Neural progenitor cell (in vitro differentiated cells): ENCODE measurements around the gene HERC2. TPM values are rescaled to one million over a fixed set of nuclear protein-coding genes. Genes with fewer than 3 reads are reported as not detected.
"Not testable (repeated sequence)": the region's sequence is repeated elsewhere in the genome, so short reads cannot be mapped to it uniquely, and the experiment has no call there.

ENCODE experiments used
- DNase-seq: peaks from one replicate; pipeline ENCODE4 v3.0.0-alpha.2; 2016; ENCODE audit warnings: low spot score
- H2AFZ ChIP-seq: fragments of 200-600 bp; sonication (generic); replicated peaks from 2 replicates; pipeline ENCODE4 v1.6.1; 2016; ENCODE audit warnings: antibody characterized with exemption
- H3F3A ChIP-seq: fragments of 200-600 bp; sonication (generic); 2 replicates; pipeline ENCODE4 v1.6.1; 2016; ENCODE audit warnings: antibody characterized with exemption, low read depth
- H3K27ac ChIP-seq: fragments of 200-600 bp; sonication (generic); 2 replicates; pipeline ENCODE4 v1.5.1; 2016; ENCODE audit warnings: mild to moderate bottlenecking
- H3K27me3 ChIP-seq: fragments of 200-600 bp; sonication (generic); 2 replicates; pipeline ENCODE4 v1.6.1; 2016; ENCODE audit warnings: mild to moderate bottlenecking, moderate library complexity
- H3K36me3 ChIP-seq: fragments of 200-600 bp; sonication (generic); 2 replicates; pipeline ENCODE4 v1.5.1; 2016
- H3K4me1 ChIP-seq: fragments of 200-600 bp; sonication (generic); 2 replicates; pipeline ENCODE4 v1.6.1; 2016; ENCODE audit warnings: mixed run types
- H3K4me2 ChIP-seq: fragments of 200-600 bp; sonication (generic); 2 replicates; pipeline ENCODE4 v1.6.1; 2016
- H3K4me3 ChIP-seq: fragments of 200-600 bp; sonication (generic); 2 replicates; pipeline ENCODE4 v1.5.1; 2016
- H3K79me2 ChIP-seq: fragments of 200-600 bp; sonication (generic); 2 replicates; pipeline ENCODE4 v1.6.1; 2016; ENCODE audit warnings: low read depth
- H3K9ac ChIP-seq: fragments of 200-600 bp; sonication (generic); 2 replicates; pipeline ENCODE4 v1.6.1; 2016
- H3K9me3 ChIP-seq: fragments of 200-600 bp; sonication (generic); 2 replicates; pipeline ENCODE4 v1.5.1; 2016; ENCODE audit warnings: low read depth
- H4K20me1 ChIP-seq: fragments of 200-600 bp; sonication (generic); 2 replicates; pipeline ENCODE4 v1.6.1; 2016; ENCODE audit warnings: low read depth
- H3K27ac Mint-ChIP-seq: 3 replicates; pipeline ENCODE4 v1.8.0; 2021; ENCODE audit warnings: mixed read lengths
- H3K27me3 Mint-ChIP-seq: 2 replicates; pipeline ENCODE4 v1.8.0; 2022; ENCODE audit warnings: low read depth, mild to moderate bottlenecking, inconsistent platforms, moderate library complexity, mixed read lengths; ENCODE audit not compliant: insufficient read depth
- H3K36me3 Mint-ChIP-seq: 3 replicates; pipeline ENCODE4 v1.8.0; 2021; ENCODE audit warnings: mixed read lengths
- H3K4me1 Mint-ChIP-seq: 3 replicates; pipeline ENCODE4 v1.8.0; 2021; ENCODE audit warnings: mixed read lengths
- H3K4me3 Mint-ChIP-seq: 3 replicates; pipeline ENCODE4 v1.8.0; 2021; ENCODE audit warnings: mild to moderate bottlenecking, moderate library complexity, mixed read lengths
- H3K9me3 Mint-ChIP-seq: 3 replicates; pipeline ENCODE4 v1.8.0; 2020; ENCODE audit warnings: mixed read lengths
- CTCF ChIP-seq: fragments of 200-600 bp; sonication (generic); IDR thresholded peaks from 2 replicates; pipeline ENCODE4 v1.5.1; 2017; ENCODE audit warnings: antibody characterized with exemption, mild to moderate bottlenecking
- EZH2 ChIP-seq: fragments of 200-600 bp; sonication (generic); IDR thresholded peaks from 2 replicates; pipeline ENCODE4 v1.6.1; 2017; ENCODE audit warnings: antibody characterized with exemption, mild to moderate bottlenecking, moderate library complexity
- EZH2phosphoT487 ChIP-seq: fragments of 200-600 bp; sonication (generic); IDR thresholded peaks from 2 replicates; pipeline ENCODE4 v1.6.1; 2017; ENCODE audit warnings: antibody characterized with exemption
- total RNA-seq: library from RNA; depleted of rRNA; stranded (reverse); fragments of >200 nt; gene quantifications from 2 replicates; pipeline ENCODE4 v1.2.3, GENCODE V29; 2015; ENCODE audit warnings: low replicate concordance

HERC2 gene
- total RNA-seq, 1 donor from 2014 or later, result 15.3 TPM

GRCh38 chr15:28243901-28244300 is 78.1 kb downstream of the HERC2 start:
- H3K4me2 ChIP-seq, result no peak overlapping the region
- DNase-seq, result no peak
- H3K27ac Mint-ChIP-seq, result no peak overlapping the region
- no peak overlapping the region for H3K9ac ChIP-seq
- H4K20me1 ChIP-seq, result no peaks in the 10 kb centered on the region
- H3K9me3 Mint-ChIP-seq, result peaks cover 12% of the 10 kb centered on the region
- no peak overlapping the region for H2AFZ ChIP-seq
- no peak for TF ChIP-seq CTCF
- TF ChIP-seq EZH2phosphoT487, result no peak
- no peak for TF ChIP-seq EZH2
- no peak overlapping the region for H3K4me3 ChIP-seq
- H3K9me3 ChIP-seq, result no peaks in the 10 kb centered on the region
- no peak overlapping the region for H3K27ac ChIP-seq
- H3K27me3 Mint-ChIP-seq, result no peaks in the 10 kb centered on the region
- H3K4me1 ChIP-seq, result no peaks in the 10 kb centered on the region
- peaks cover 11% of the 10 kb centered on the region for H3K36me3 ChIP-seq
- H3K27me3 ChIP-seq, result no peaks in the 10 kb centered on the region
- no peak overlapping the region for H3K4me3 Mint-ChIP-seq
- H3F3A ChIP-seq, result no peaks in the 10 kb centered on the region
- H3K36me3 Mint-ChIP-seq, result peaks cover 60% of the 10 kb centered on the region
- H3K79me2 ChIP-seq, result no peaks in the 10 kb centered on the region
- H3K4me1 Mint-ChIP-seq, result no peaks in the 10 kb centered on the region

- H3K36me3 Mint-ChIP-seq, result peaks cover 56% of the 10 kb centered on the region
- no peak overlapping the region for H3K4me3 Mint-ChIP-seq
- no peak overlapping the region for H3K9ac ChIP-seq
- peaks cover 12% of the 10 kb centered on the region for H3K36me3 ChIP-seq
- H3K4me1 Mint-ChIP-seq, result no peaks in the 10 kb centered on the region
- TF ChIP-seq EZH2, result no peak
- no peak for TF ChIP-seq CTCF
- no peak for TF ChIP-seq EZH2phosphoT487
- no peaks in the 10 kb centered on the region for H3K27me3 ChIP-seq
- no peak overlapping the region for H3K27ac ChIP-seq
- H4K20me1 ChIP-seq, result no peaks in the 10 kb centered on the region
- no peak overlapping the region for H3K4me2 ChIP-seq
- no peak overlapping the region for H2AFZ ChIP-seq
- no peaks in the 10 kb centered on the region for H3F3A ChIP-seq
- no peaks in the 10 kb centered on the region for H3K9me3 ChIP-seq
- H3K4me3 ChIP-seq, result no peak overlapping the region
- no peak overlapping the region for H3K27ac Mint-ChIP-seq
- H3K79me2 ChIP-seq, result no peaks in the 10 kb centered on the region
- H3K9me3 Mint-ChIP-seq, result peaks cover 12% of the 10 kb centered on the region
- no peak for DNase-seq
- no peaks in the 10 kb centered on the region for H3K4me1 ChIP-seq
- no peaks in the 10 kb centered on the region for H3K27me3 Mint-ChIP-seq
Observed at GRCh38 chr15:28243399-28243798, 78.6 kb downstream of the HERC2 start.

- not testable (repeated sequence) for H3K36me3 ChIP-seq, H3K4me3 ChIP-seq, H3K9me3 Mint-ChIP-seq, H3K4me1 ChIP-seq, H3K27me3 Mint-ChIP-seq, H3K27me3 ChIP-seq, H3F3A ChIP-seq, H3K27ac Mint-ChIP-seq, H3K4me2 ChIP-seq, H3K9ac ChIP-seq, H2AFZ ChIP-seq, DNase-seq, H3K9me3 ChIP-seq, H3K4me3 Mint-ChIP-seq, H3K27ac ChIP-seq, H4K20me1 ChIP-seq, H3K79me2 ChIP-seq, H3K4me1 Mint-ChIP-seq
- H3K36me3 Mint-ChIP-seq, result peaks cover 39% of the 10 kb centered on the region
Observed at GRCh38 chr15:28238296-28238695, 83.7 kb downstream of the HERC2 start.

DNA sequence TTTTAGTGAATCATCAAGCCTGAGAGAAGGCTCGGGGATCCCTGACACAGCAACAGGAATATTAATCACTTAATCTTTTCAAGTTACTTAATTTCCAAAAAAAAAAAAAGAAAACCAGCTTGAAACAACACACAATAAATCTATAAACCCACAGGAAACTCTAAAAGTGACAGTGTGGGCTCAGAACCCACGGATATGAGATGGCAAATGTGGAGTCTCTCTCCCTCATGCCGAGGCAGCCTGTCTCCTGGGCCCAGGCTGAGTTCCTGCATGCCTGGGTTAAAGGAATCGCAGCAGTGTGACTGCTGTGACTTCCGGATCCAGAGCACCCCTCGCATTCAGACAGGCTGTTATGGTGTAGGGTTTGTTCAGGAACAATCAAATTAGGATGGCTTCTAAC is 90.2 kb downstream of the HERC2 start:
- H2AFZ ChIP-seq, H4K20me1 ChIP-seq, H3F3A ChIP-seq, H3K27ac ChIP-seq, H3K4me3 ChIP-seq, DNase-seq, H3K9ac ChIP-seq, H3K4me3 Mint-ChIP-seq, H3K9me3 Mint-ChIP-seq, H3K4me1 ChIP-seq, H3K4me2 ChIP-seq, H3K79me2 ChIP-seq, H3K4me1 Mint-ChIP-seq, H3K27me3 ChIP-seq, H3K36me3 ChIP-seq, H3K9me3 ChIP-seq, H3K27ac Mint-ChIP-seq, H3K27me3 Mint-ChIP-seq: not testable (repeated sequence)
- H3K36me3 Mint-ChIP-seq, result peaks cover 27% of the 10 kb centered on the region

GRCh38 chr15:28231336-28231735 is 90.6 kb downstream of the HERC2 start:
- H3K4me1 Mint-ChIP-seq, result not testable (repeated sequence)

DNA sequence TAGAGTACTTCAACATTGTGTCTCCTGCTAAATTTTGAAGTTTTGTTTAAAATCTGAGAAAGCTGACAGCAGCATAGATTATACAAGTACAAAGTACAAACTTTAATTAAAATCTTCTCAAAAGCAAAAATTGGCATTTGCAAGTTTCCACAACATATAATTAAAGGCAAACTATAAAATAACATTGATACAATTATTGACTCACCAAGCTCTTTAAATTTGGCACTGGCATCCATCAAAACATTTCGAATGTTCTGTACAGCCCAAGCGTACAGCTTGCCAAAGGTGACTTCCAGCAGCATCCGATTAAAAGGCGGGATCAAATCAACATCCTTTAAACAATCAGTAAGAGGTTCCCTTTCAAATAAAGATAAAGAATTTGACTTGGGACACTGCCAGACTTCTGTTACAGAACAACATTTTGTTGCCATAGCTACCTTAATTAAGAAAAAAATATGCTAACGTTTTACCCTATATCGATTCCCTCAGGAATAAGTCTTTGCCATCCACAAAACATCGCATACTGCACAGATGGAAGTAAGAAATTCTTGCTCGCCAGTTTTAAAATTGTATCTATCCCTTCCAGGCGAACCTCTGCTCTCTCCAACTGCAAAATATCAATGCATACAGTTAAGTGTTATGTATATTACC is 92.9 kb downstream of the HERC2 start:
- H3K4me3 ChIP-seq, H3K9me3 ChIP-seq, H3K4me2 ChIP-seq, H3K9ac ChIP-seq, H3F3A ChIP-seq, H3K27ac ChIP-seq, DNase-seq, H3K79me2 ChIP-seq, H3K27me3 Mint-ChIP-seq, H4K20me1 ChIP-seq, H3K36me3 ChIP-seq, H2AFZ ChIP-seq, H3K4me3 Mint-ChIP-seq, H3K4me1 ChIP-seq, H3K9me3 Mint-ChIP-seq, H3K27ac Mint-ChIP-seq, H3K27me3 ChIP-seq, H3K4me1 Mint-ChIP-seq: not testable (repeated sequence)
- peaks cover 40% of the 10 kb centered on the region for H3K36me3 Mint-ChIP-seq

More at GRCh38 chr15:28231336-28231735, 90.6 kb downstream of the HERC2 start:
- H3K79me2 ChIP-seq, H4K20me1 ChIP-seq, H3K9me3 Mint-ChIP-seq, H3K27me3 Mint-ChIP-seq, H3K9ac ChIP-seq, H3K36me3 ChIP-seq, DNase-seq, H3K4me2 ChIP-seq, H3K4me1 ChIP-seq, H3K4me3 Mint-ChIP-seq, H3K4me3 ChIP-seq, H2AFZ ChIP-seq, H3K27ac ChIP-seq, H3K27me3 ChIP-seq, H3K27ac Mint-ChIP-seq, H3F3A ChIP-seq, H3K9me3 ChIP-seq: not testable (repeated sequence)
- peaks cover 30% of the 10 kb centered on the region for H3K36me3 Mint-ChIP-seq
